ENCODE measurements around the gene FAF2.

DNA sequence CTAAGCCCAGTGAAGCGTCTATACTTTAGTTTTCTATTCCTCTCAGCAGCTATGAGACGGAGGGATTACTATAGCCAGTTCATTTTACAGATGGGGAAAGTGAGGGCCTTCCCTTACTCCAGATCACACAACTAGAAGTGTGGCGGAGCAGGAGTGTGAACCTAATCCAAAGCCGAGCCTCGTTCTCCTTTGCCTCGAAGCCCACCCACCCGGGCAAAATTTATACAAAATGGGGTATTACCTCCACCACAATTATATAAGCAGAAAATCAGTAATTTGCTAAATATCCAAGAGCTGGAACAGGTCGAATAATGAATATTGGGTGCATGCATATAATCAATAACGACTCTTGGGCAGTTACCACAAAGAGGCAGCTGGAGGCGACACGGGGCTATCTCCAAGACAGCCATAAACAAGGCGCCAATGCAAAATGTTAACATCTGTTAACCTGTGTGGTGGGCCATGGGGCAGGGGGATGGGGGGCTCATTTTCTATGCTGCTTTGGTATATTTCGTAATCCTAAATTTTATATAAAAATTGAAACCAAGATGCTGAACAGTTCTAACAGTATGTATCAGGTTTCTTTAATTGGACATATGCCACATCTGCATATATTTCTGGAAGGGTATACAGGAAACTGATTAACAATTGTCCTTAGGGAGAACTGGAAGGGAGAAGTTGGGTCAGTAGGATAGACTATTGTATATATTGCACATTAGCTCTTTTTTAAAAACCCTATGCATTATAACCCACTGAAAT is 90.2 kb downstream of the FAF2 start:
- TF ChIP-seq, protein P1, sequence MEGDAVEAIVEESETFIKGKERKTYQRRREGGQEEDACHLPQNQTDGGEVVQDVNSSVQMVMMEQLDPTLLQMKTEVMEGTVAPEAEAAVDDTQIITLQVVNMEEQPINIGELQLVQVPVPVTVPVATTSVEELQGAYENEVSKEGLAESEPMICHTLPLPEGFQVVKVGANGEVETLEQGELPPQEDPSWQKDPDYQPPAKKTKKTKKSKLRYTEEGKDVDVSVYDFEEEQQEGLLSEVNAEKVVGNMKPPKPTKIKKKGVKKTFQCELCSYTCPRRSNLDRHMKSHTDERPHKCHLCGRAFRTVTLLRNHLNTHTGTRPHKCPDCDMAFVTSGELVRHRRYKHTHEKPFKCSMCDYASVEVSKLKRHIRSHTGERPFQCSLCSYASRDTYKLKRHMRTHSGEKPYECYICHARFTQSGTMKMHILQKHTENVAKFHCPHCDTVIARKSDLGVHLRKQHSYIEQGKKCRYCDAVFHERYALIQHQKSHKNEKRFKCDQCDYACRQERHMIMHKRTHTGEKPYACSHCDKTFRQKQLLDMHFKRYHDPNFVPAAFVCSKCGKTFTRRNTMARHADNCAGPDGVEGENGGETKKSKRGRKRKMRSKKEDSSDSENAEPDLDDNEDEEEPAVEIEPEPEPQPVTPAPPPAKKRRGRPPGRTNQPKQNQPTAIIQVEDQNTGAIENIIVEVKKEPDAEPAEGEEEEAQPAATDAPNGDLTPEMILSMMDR (IDR thresholded peaks at IDR 0.05), result no peak
- no peak for TF ChIP-seq POLR2A (IDR thresholded peaks at IDR 0.05)

All from adrenal gland (tissue), 5 donors.